ENCODE data around the gene ACP7.

The ACP7 gene

DNA sequence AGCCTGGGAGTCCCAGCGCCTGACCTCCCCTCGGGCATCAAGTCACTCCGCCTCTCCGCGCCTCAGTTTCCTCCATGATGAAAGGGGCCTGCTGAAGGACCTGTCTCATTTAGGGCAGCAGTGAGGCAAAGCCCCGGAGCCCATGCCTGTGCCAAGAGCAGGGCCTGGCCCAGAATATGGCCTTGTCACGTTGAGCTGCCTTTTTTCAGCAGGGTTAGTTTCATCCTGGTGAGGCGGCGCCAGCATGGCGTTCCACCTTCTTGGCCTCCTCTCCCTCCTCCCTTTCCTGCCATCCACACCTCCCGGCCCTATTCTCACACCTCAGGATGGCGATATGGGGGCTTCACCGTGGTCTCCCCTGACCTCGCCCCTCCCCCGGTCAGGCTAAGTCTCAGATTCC, 71.6 kb downstream of the ACP7 start:
- peak overlapping the region; percentile 80 for H3K4ac ChIP-seq (ENCODE audit: low read depth, low read length)
- WGBS (ENCODE audit: extremely low coverage, insufficient coverage, insufficient read length) = no CpG with 5 or more reads among the region's 15 CpGs
- H4K8ac ChIP-seq (ENCODE audit: low read depth, low read length) = peak overlapping the region; percentile 40
- H4K12ac ChIP-seq (ENCODE audit: low read depth, low read length) = no peak overlapping the region
- no peak overlapping the region for H2AFZ ChIP-seq (ENCODE audit: insufficient read depth, low read length, poor library complexity)
- peak overlapping the region; percentile 42 for H2AK5ac ChIP-seq (ENCODE audit: low read length)
- peak overlapping the region; percentile 45 for H4K91ac ChIP-seq (ENCODE audit: low read depth, low read length)
- peaks cover 12% of the 10 kb centered on the region in 2 experiments for H3K36me3 ChIP-seq (ENCODE audit: control insufficient read depth in 1 of 2, insufficient read depth in 2 of 2, low read length in 2 of 2)
- peak overlapping the region; percentile 66 for H3K18ac ChIP-seq (ENCODE audit: low read length)
- H2BK12ac ChIP-seq (ENCODE audit: low read length) = peak overlapping the region; percentile 26
- H3K79me1 ChIP-seq (ENCODE audit: low read length) = peaks cover 22% of the 10 kb centered on the region
- H3K9ac ChIP-seq (ENCODE audit: low read length) = no peak overlapping the region
- no peaks in the 10 kb centered on the region for H3K27me3 ChIP-seq (ENCODE audit: insufficient read depth, low read length)
- peaks cover 2% of the 10 kb centered on the region for H3K9me3 ChIP-seq (ENCODE audit: insufficient read depth, low read depth, low read length)
- peak overlapping the region; percentile 44 for H2BK120ac ChIP-seq (ENCODE audit: insufficient read depth, low read length, poor library complexity)
- no peak overlapping the region for H3K4me3 ChIP-seq (ENCODE audit: low read depth, low read length)
- no peak overlapping the region for H3K27ac ChIP-seq (ENCODE audit: low read depth, low read length)
- no peak overlapping the region for H3K4me2 ChIP-seq (ENCODE audit: low read length)
- peaks cover 48 to 61% of the 10 kb centered on the region in 2 experiments for H3K4me1 ChIP-seq (ENCODE audit: control insufficient read depth in 1 of 2, insufficient read depth in 2 of 2, low read length in 2 of 2)
- H2BK5ac ChIP-seq (ENCODE audit: low read depth, low read length, poor library complexity) = peak overlapping the region; percentile 19
- no peak overlapping the region for H3K23ac ChIP-seq (ENCODE audit: low read length)
- H3K79me2 ChIP-seq (ENCODE audit: control insufficient read depth, insufficient read depth, low read length, poor library complexity) = peaks cover 33% of the 10 kb centered on the region
- DNase-seq = no peak
- H3K14ac ChIP-seq (ENCODE audit: low read length) = peak overlapping the region; percentile 5

DNA sequence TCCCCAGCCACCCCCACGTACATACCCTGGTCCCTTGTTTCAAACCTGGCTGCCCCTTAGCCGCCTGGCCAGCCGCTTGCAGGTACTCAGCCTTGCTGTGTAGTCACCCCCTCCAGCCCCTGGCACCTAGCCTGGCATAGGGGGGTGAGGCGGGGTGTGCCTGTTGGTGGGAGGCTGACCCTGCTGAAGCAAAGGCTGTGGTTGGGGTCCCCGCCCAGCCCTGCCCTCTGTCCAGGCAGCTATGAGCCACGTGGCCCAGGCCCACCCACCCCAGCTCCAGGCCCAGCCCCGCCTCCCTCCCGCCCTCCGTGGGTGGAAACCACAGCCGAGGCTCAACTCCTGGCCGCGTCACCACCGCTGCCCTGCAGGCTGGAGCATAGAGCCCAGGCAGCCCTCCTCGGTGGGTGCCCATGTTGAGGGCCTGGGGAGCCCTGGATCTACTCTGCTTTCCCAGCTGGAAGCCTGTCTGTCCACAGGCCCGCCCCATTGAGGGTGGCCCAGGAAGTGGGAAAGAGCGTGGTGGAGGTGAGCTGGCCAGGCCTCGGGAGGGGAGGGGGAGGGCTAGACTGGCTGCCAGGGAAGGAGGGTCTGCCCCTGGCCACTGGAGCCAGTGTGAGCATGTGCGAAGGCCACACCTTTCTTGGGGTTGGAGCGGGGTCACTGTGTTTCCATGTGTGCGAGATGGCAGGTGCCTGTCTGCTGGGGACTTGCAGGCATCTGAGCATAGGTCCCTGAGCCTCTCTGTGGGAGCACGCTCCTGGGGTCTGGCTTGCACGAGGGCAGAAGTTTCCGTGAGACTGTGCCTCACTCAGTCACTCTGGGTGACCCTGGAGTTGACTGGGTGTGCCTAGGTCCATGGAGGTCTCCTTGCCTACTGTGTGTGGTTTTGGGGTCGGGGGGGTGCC, 72.4 kb downstream of the ACP7 start:
- no peak for DNase-seq
- Histone ChIP-seq H3K79me2 (ENCODE audit: control insufficient read depth, insufficient read depth, low read length, poor library complexity) (peaks cover 33% of the 10 kb centered on the region), H3K36me3 (ENCODE audit: control insufficient read depth in 1 of 2, insufficient read depth in 2 of 2, low read length in 2 of 2) (peaks cover 12 to 14% of the 10 kb centered on the region in 2 experiments), H3K9ac (ENCODE audit: low read length) (no peak overlapping the region), H4K12ac (ENCODE audit: low read depth, low read length) (no peak overlapping the region), H2BK12ac (ENCODE audit: low read length) (peak overlapping the region; percentile 35), H2BK120ac (ENCODE audit: insufficient read depth, low read length, poor library complexity) (peak overlapping the region; percentile 44), H3K4me1 (ENCODE audit: control insufficient read depth in 1 of 2, insufficient read depth in 2 of 2, low read length in 2 of 2) (peaks cover 48 to 62% of the 10 kb centered on the region in 2 experiments), H3K4me3 (ENCODE audit: low read depth, low read length) (no peak overlapping the region), H3K4ac (ENCODE audit: low read depth, low read length) (peak overlapping the region; percentile 80), H3K27me3 (ENCODE audit: insufficient read depth, low read length) (no peaks in the 10 kb centered on the region), H3K9me3 (ENCODE audit: insufficient read depth, low read depth, low read length) (peaks cover 2% of the 10 kb centered on the region), H3K4me2 (ENCODE audit: low read length) (no peak overlapping the region), H3K14ac (ENCODE audit: low read length) (peak overlapping the region; percentile 32), H3K18ac (ENCODE audit: low read length) (peak overlapping the region; percentile 66), H2AK5ac (ENCODE audit: low read length) (peak overlapping the region; percentile 59), H3K23ac (ENCODE audit: low read length) (no peak overlapping the region), H2BK5ac (ENCODE audit: low read depth, low read length, poor library complexity) (no peak overlapping the region), H3K27ac (ENCODE audit: low read depth, low read length) (no peak overlapping the region), H4K91ac (ENCODE audit: low read depth, low read length) (peak overlapping the region; percentile 63), H4K8ac (ENCODE audit: low read depth, low read length) (peak overlapping the region; percentile 39), H2AFZ (ENCODE audit: insufficient read depth, low read length, poor library complexity) (no peak overlapping the region), H3K79me1 (ENCODE audit: low read length) (peaks cover 22% of the 10 kb centered on the region)
- no CpG with 5 or more reads among the region's 24 CpGs for WGBS (ENCODE audit: extremely low coverage, insufficient coverage, insufficient read length)

DNA sequence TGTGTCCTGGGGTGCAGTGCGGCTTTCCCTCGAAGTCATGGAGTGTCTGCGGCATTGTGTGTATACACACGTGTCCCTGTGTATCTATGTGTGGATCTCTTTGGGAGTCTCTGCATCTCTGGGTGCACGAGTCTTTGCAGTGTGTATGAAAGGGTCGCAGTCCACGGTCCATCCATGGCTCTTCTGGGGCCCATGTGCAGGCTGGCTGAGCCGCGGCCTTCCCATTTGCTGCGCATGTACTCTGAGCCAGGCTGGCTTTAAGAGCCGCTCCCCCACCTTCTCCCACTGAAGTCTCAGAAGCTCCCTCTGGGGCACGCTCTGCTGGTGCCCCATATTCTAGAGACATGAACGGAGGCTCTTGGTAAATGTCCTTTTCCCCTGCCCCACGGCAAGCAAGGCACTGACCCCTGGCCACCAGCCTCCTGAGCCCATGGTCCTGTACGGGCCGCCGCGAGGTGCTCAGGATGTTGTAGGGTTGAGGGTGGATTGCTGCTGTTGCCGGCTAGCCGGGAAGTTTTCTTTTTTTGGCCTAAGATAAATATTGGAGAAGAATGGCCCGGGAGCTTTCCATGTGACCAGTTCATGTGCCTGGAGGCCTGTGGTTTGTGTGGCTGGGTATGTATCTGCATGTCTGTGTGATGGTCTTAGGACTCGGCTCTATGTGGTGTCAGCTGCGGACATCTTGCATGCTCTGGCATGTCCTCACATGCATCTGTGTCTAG, 73.3 kb downstream of the ACP7 start:
- Histone ChIP-seq H3K9me3 (ENCODE audit: insufficient read depth, low read depth, low read length) (peaks cover 2% of the 10 kb centered on the region), H4K12ac (ENCODE audit: low read depth, low read length) (no peak overlapping the region), H3K4me3 (ENCODE audit: low read depth, low read length) (peak overlapping the region; percentile 25), H2BK120ac (ENCODE audit: insufficient read depth, low read length, poor library complexity) (no peak overlapping the region), H3K27ac (ENCODE audit: low read depth, low read length) (no peak overlapping the region), H2BK12ac (ENCODE audit: low read length) (no peak overlapping the region), H2BK5ac (ENCODE audit: low read depth, low read length, poor library complexity) (no peak overlapping the region), H3K79me2 (ENCODE audit: control insufficient read depth, insufficient read depth, low read length, poor library complexity) (peaks cover 33% of the 10 kb centered on the region), H3K4ac (ENCODE audit: low read depth, low read length) (peak overlapping the region; percentile 63), H2AFZ (ENCODE audit: insufficient read depth, low read length, poor library complexity) (no peak overlapping the region), H3K4me2 (ENCODE audit: low read length) (no peak overlapping the region), H3K9ac (ENCODE audit: low read length) (no peak overlapping the region), H3K36me3 (ENCODE audit: control insufficient read depth in 1 of 2, insufficient read depth in 2 of 2, low read length in 2 of 2) (peaks cover 12 to 14% of the 10 kb centered on the region in 2 experiments), H3K23ac (ENCODE audit: low read length) (no peak overlapping the region), H3K27me3 (ENCODE audit: insufficient read depth, low read length) (no peaks in the 10 kb centered on the region), H3K14ac (ENCODE audit: low read length) (no peak overlapping the region), H3K18ac (ENCODE audit: low read length) (no peak overlapping the region), H4K91ac (ENCODE audit: low read depth, low read length) (no peak overlapping the region), H3K4me1 (ENCODE audit: control insufficient read depth in 1 of 2, insufficient read depth in 2 of 2, low read length in 2 of 2) (peaks cover 48 to 62% of the 10 kb centered on the region in 2 experiments), H2AK5ac (ENCODE audit: low read length) (no peak overlapping the region), H4K8ac (ENCODE audit: low read depth, low read length) (no peak overlapping the region), H3K79me1 (ENCODE audit: low read length) (peaks cover 22% of the 10 kb centered on the region)
- WGBS (ENCODE audit: extremely low coverage, insufficient coverage, insufficient read length) = no CpG with 5 or more reads among the region's 23 CpGs
- DNase-seq = no peak

- peak overlapping the region; percentile 25 for H3K4me3 ChIP-seq (ENCODE audit: low read depth, low read length)
- H3K79me2 ChIP-seq (ENCODE audit: control insufficient read depth, insufficient read depth, low read length, poor library complexity) = peaks cover 37% of the 10 kb centered on the region
- peaks cover 12 to 14% of the 10 kb centered on the region in 2 experiments for H3K36me3 ChIP-seq (ENCODE audit: control insufficient read depth in 1 of 2, insufficient read depth in 2 of 2, low read length in 2 of 2)
- peaks cover 22% of the 10 kb centered on the region for H3K79me1 ChIP-seq (ENCODE audit: low read length)
- H3K4me1 ChIP-seq (ENCODE audit: control insufficient read depth in 1 of 2, insufficient read depth in 2 of 2, low read length in 2 of 2) = peaks cover 52 to 64% of the 10 kb centered on the region in 2 experiments
- H3K4me2 ChIP-seq (ENCODE audit: low read length) = no peak overlapping the region
- H4K12ac ChIP-seq (ENCODE audit: low read depth, low read length) = no peak overlapping the region
- peaks cover 4% of the 10 kb centered on the region for H3K9me3 ChIP-seq (ENCODE audit: insufficient read depth, low read depth, low read length)
- no peak overlapping the region for H2BK120ac ChIP-seq (ENCODE audit: insufficient read depth, low read length, poor library complexity)
- no peak for DNase-seq
- no peak overlapping the region for H2BK12ac ChIP-seq (ENCODE audit: low read length)
- WGBS (ENCODE audit: extremely low coverage, insufficient coverage, insufficient read length) = no CpG with 5 or more reads among the region's 15 CpGs
- H3K18ac ChIP-seq (ENCODE audit: low read length) = no peak overlapping the region
- no peak overlapping the region for H3K14ac ChIP-seq (ENCODE audit: low read length)
- H4K8ac ChIP-seq (ENCODE audit: low read depth, low read length) = no peak overlapping the region
- H3K23ac ChIP-seq (ENCODE audit: low read length) = no peak overlapping the region
- H3K9ac ChIP-seq (ENCODE audit: low read length) = no peak overlapping the region
- H3K4ac ChIP-seq (ENCODE audit: low read depth, low read length) = peak overlapping the region; percentile 6
- no peak overlapping the region for H4K91ac ChIP-seq (ENCODE audit: low read depth, low read length)
- no peak overlapping the region for H2AK5ac ChIP-seq (ENCODE audit: low read length)
- H3K27me3 ChIP-seq (ENCODE audit: insufficient read depth, low read length) = no peaks in the 10 kb centered on the region
- no peak overlapping the region for H3K27ac ChIP-seq (ENCODE audit: low read depth, low read length)
- H2BK5ac ChIP-seq (ENCODE audit: low read depth, low read length, poor library complexity) = no peak overlapping the region
- H2AFZ ChIP-seq (ENCODE audit: insufficient read depth, low read length, poor library complexity) = no peak overlapping the region
Observed at GRCh38 chr19:39157997-39158389, 73.8 kb downstream of the ACP7 start.
